CD14-positive monocyte (primary cell): ENCODE results near the gene STK33. TPM values are rescaled to one million over a fixed set of nuclear protein-coding genes. Genes with fewer than 3 reads are reported as not detected.

Source experiments
- DNase-seq, 3 donors: peaks; one replicate each; pipeline ENCODE4 v3.0.0-alpha.2; 2011 to 2022
- H2AFZ ChIP-seq: 2 replicates; pipeline ENCODE4 v1.6.0; 2012; ENCODE audit warnings: mild to moderate bottlenecking, low read depth, low read length, inconsistent platforms; ENCODE audit not compliant: insufficient read depth, poor library complexity, severe bottlenecking
- H3K27ac ChIP-seq, 2 donors: 1 replicate in 1 of 2; 2 replicates in 1 of 2; pipeline ENCODE4 v1.5.1; 2012 to 2013; ENCODE audit warnings: low read length in 2 of 2, control low read depth in 1 of 2, inconsistent platforms in 1 of 2, low read depth in 1 of 2, mild to moderate bottlenecking in 1 of 2
- H3K27me3 ChIP-seq, 2 donors: one replicate each; pipeline versions ENCODE4 v1.6.0 to v1.6.1; 2011 to 2013; ENCODE audit warnings: low read length in 2 of 2; ENCODE audit not compliant: control insufficient read depth in 2 of 2, insufficient read depth in 2 of 2
- H3K36me3 ChIP-seq, 2 donors: replicated peaks in 1 of 2; 1 replicate in 1 of 2; 2 replicates in 1 of 2; pipeline versions ENCODE4 v1.5.1 to v1.6.1; 2012 to 2013; ENCODE audit warnings: low read length in 2 of 2, control low read depth in 1 of 2, inconsistent platforms in 1 of 2, mild to moderate bottlenecking in 1 of 2; ENCODE audit not compliant: insufficient read depth in 2 of 2, control insufficient read depth in 1 of 2
- H3K4me1 ChIP-seq, 2 donors: 1 replicate in 1 of 2; 2 replicates in 1 of 2; pipeline versions ENCODE4 v1.5.1 to v1.6.1; 2012 to 2013; ENCODE audit warnings: low read length in 2 of 2, control low read depth in 1 of 2, inconsistent platforms in 1 of 2, mild to moderate bottlenecking in 1 of 2, moderate library complexity in 1 of 2; ENCODE audit not compliant: insufficient read depth in 2 of 2, control insufficient read depth in 1 of 2
- H3K4me2 ChIP-seq: replicated peaks from 2 replicates; pipeline ENCODE3; 2012; ENCODE audit warnings: low read length, moderate library complexity, mild to moderate bottlenecking; ENCODE audit not compliant: poor library complexity, severe bottlenecking; ENCODE audit errors: extremely low read depth
- H3K4me3 ChIP-seq, 3 experiments: fragments of 200-600 bp in 1 of 3; sonication (generic) in 1 of 3; replicated peaks in 1 of 3; 1 replicate in 2 of 3; 2 replicates in 1 of 3; pipeline ENCODE4 v1.5.1; 2011 to 2013; ENCODE audit warnings: low read length in 3 of 3, mild to moderate bottlenecking in 3 of 3, control low read depth in 2 of 3, low read depth in 2 of 3, inconsistent platforms in 1 of 3, moderate library complexity in 1 of 3
- H3K79me2 ChIP-seq: 2 replicates; pipeline ENCODE4 v1.6.0; 2012; ENCODE audit warnings: mild to moderate bottlenecking, control low read depth, inconsistent platforms, low read length, moderate library complexity; ENCODE audit not compliant: insufficient read depth
- H3K9ac ChIP-seq: 2 replicates; pipeline ENCODE4 v1.6.0; 2017; ENCODE audit warnings: low read length, mild to moderate bottlenecking; ENCODE audit not compliant: insufficient read depth, poor library complexity, severe bottlenecking
- H3K9me3 ChIP-seq, 2 donors: replicated peaks in 1 of 2; 1 replicate in 1 of 2; 2 replicates in 1 of 2; pipeline versions ENCODE4 v1.5.1 to v1.6.1; 2012 to 2013; ENCODE audit warnings: low read length in 2 of 2, control low read depth in 1 of 2; ENCODE audit not compliant: control insufficient read depth in 1 of 2, insufficient read depth in 1 of 2
- H4K20me1 ChIP-seq: 2 replicates; pipeline ENCODE4 v1.6.0; 2012; ENCODE audit warnings: mild to moderate bottlenecking, low read length, control low read depth, moderate library complexity; ENCODE audit not compliant: insufficient read depth
- H3K27ac Mint-ChIP-seq, 7 donors: one replicate each; pipeline ENCODE4 v1.8.0; 2020; ENCODE audit warnings: mild to moderate bottlenecking in 7 of 7, mixed read lengths in 7 of 7, moderate library complexity in 6 of 7, inconsistent platforms in 2 of 7
- H3K27me3 Mint-ChIP-seq, 3 donors: one replicate each; pipeline ENCODE4 v1.8.0; 2021 to 2022; ENCODE audit warnings: low read depth in 3 of 3, mild to moderate bottlenecking in 3 of 3, mixed read lengths in 3 of 3, moderate library complexity in 3 of 3, inconsistent platforms in 1 of 3
- H3K36me3 Mint-ChIP-seq, 2 donors: one replicate each; pipeline ENCODE4 v1.8.0; 2020; ENCODE audit warnings: mixed read lengths in 2 of 2, inconsistent platforms in 1 of 2, mild to moderate bottlenecking in 1 of 2
- H3K4me1 Mint-ChIP-seq: one replicate; pipeline ENCODE4 v1.8.0; 2020; ENCODE audit warnings: mild to moderate bottlenecking, mixed read lengths
- H3K4me3 Mint-ChIP-seq, 2 donors: one replicate each; pipeline ENCODE4 v1.8.0; 2020; ENCODE audit warnings: mild to moderate bottlenecking in 2 of 2, mixed read lengths in 2 of 2, moderate library complexity in 1 of 2
- H3K9me3 Mint-ChIP-seq, 7 donors: one replicate each; pipeline ENCODE4 v1.8.0; 2020 to 2022; ENCODE audit warnings: mixed read lengths in 7 of 7, mild to moderate bottlenecking in 6 of 7, moderate library complexity in 6 of 7, inconsistent platforms in 2 of 7
- WGBS: methylation state at CpG from one replicate; pipeline ENCODE4 v1.1.5; 2013; ENCODE audit warnings: missing lambda C conversion rate; ENCODE audit not compliant: insufficient coverage; 5-methylcytosine and 5-hydroxymethylcytosine counted together
- intact Hi-C, 2 donors: fragments of 100-400 bp; cut with micrococcal nuclease; formaldehyde crosslinking; loops; one replicate each; pipeline versions ENCODE4 v1.15.0 to v1.15.1; 2023
- polyA plus RNA-seq, 3 donors: library from polyadenylated mRNA; depleted of rRNA in 1 of 3; unstranded in 2 of 3; stranded (reverse) in 1 of 3; fragments of 300-500 nt in 2 of 3; fragments of >200 nt in 1 of 3; fragmentation: Illumina TruSeq in 2 of 3; gene quantifications; 1 replicate in 2 of 3; 2 replicates in 1 of 3; pipeline ENCODE4 v1.2.3, GENCODE V29; 2012 to 2021
- TF ChIP-seq, protein P1 (sequence below): fragments of 200-600 bp; IDR thresholded peaks from one replicate; pipeline ENCODE4 v1.8.0; 2022; ENCODE audit warnings: antibody characterized with exemption, mild to moderate bottlenecking

Gene STK33
- polyA plus RNA-seq, 3 donors, result not detected

DNA sequence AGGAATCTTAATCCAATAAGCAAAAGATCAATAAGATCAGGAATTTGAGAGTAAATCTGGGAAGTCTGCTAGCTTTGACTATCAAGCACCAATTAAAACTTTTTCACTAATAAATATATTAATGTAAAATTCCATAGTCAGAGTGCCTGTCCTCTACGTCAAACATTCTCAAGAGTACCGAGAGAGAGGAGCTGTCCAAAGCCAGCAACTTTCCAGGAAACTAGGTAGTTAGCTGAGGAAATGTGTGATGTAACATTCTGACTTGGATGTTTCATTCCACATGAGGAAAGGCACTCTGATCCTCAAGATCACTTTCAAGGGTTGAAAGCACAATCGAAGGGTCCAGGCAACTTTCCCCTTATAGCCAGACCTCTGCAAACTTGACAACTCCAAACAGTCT lies 113.2 kb downstream of the STK33 start:
- WGBS, result no CpG with 5 or more reads among the region's 3 CpGs
- Mint-ChIP-seq H3K27ac (no peak overlapping the region), H3K4me1 (no peaks in the 10 kb centered on the region), H3K4me3 (no peak overlapping the region), H3K9me3 (peaks cover 0 to 2% (median 0%) of the 10 kb centered on the region in 7 donors), H3K36me3 (no peaks in the 10 kb centered on the region), H3K27me3 (no peaks in the 10 kb centered on the region)
- H3K36me3 ChIP-seq, result no peaks in the 10 kb centered on the region
- intact Hi-C loops, result no loop called here
- H3K27me3 ChIP-seq, result no peaks in the 10 kb centered on the region
- no peaks in the 10 kb centered on the region for H3K9me3 ChIP-seq
- no peak overlapping the region for H3K4me2 ChIP-seq
- no peak overlapping the region for H2AFZ ChIP-seq
- TF ChIP-seq, protein P1, sequence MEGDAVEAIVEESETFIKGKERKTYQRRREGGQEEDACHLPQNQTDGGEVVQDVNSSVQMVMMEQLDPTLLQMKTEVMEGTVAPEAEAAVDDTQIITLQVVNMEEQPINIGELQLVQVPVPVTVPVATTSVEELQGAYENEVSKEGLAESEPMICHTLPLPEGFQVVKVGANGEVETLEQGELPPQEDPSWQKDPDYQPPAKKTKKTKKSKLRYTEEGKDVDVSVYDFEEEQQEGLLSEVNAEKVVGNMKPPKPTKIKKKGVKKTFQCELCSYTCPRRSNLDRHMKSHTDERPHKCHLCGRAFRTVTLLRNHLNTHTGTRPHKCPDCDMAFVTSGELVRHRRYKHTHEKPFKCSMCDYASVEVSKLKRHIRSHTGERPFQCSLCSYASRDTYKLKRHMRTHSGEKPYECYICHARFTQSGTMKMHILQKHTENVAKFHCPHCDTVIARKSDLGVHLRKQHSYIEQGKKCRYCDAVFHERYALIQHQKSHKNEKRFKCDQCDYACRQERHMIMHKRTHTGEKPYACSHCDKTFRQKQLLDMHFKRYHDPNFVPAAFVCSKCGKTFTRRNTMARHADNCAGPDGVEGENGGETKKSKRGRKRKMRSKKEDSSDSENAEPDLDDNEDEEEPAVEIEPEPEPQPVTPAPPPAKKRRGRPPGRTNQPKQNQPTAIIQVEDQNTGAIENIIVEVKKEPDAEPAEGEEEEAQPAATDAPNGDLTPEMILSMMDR, result no peak
- no peaks in the 10 kb centered on the region for H3K79me2 ChIP-seq
- H4K20me1 ChIP-seq, result no peaks in the 10 kb centered on the region
- H3K4me3 ChIP-seq, result no peak overlapping the region
- no peak overlapping the region for H3K27ac ChIP-seq
- H3K4me1 ChIP-seq, result no peaks in the 10 kb centered on the region
- no peak overlapping the region for H3K9ac ChIP-seq
- no peak for DNase-seq

DNA sequence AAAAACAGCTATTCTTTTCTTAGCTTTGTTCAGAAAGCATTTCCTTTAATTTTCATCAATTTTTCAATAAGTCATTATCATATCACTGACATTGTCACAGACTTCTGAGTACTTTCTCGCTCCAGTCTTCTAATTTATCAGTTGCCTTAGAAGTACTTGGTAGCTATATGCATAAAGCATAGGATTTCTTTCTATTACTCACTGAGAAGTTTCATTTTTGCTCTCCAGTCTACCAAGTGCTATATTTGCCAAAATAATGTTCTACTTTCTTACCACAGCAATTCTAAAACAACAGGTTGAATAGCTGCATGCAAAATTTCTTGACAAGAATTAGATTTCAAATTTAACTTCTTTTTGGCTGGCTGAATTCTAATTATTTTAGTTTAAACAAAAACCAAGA lies 116.3 kb downstream of the STK33 start:
- Histone ChIP-seq H4K20me1 (no peaks in the 10 kb centered on the region), H3K4me3 (no peak overlapping the region), H3K79me2 (no peaks in the 10 kb centered on the region), H3K27ac (no peak overlapping the region), H3K36me3 (no peaks in the 10 kb centered on the region), H3K4me1 (no peaks in the 10 kb centered on the region), H2AFZ (no peak overlapping the region), H3K4me2 (no peak overlapping the region), H3K27me3 (no peaks in the 10 kb centered on the region), H3K9me3 (no peaks in the 10 kb centered on the region), H3K9ac (no peak overlapping the region)
- peaks cover 0 to 2% (median 2%) of the 10 kb centered on the region in 7 donors for H3K9me3 Mint-ChIP-seq
- intact Hi-C loops, result no loop called here
- no peak overlapping the region for H3K27ac Mint-ChIP-seq
- no peak for DNase-seq
- H3K4me1 Mint-ChIP-seq, result no peaks in the 10 kb centered on the region
- H3K4me3 Mint-ChIP-seq, result no peak overlapping the region
- H3K36me3 Mint-ChIP-seq, result no peaks in the 10 kb centered on the region
- WGBS, result no CpG with 5 or more reads among the region's 1 CpG
- TF ChIP-seq, protein P1, result no peak
- H3K27me3 Mint-ChIP-seq, result no peaks in the 10 kb centered on the region
